ENCODE results near the gene SART1. TPM values are rescaled to one million over a fixed set of nuclear protein-coding genes. Genes with fewer than 3 reads are reported as not detected.
"Not testable (repeated sequence)": the region's sequence is repeated elsewhere in the genome, so short reads cannot be mapped to it uniquely, and the experiment has no call there.

The SART1 gene
- total and polyA plus RNA-seq, 10 donors = 26.6 to 117 (median 61.9) TPM

DNA sequence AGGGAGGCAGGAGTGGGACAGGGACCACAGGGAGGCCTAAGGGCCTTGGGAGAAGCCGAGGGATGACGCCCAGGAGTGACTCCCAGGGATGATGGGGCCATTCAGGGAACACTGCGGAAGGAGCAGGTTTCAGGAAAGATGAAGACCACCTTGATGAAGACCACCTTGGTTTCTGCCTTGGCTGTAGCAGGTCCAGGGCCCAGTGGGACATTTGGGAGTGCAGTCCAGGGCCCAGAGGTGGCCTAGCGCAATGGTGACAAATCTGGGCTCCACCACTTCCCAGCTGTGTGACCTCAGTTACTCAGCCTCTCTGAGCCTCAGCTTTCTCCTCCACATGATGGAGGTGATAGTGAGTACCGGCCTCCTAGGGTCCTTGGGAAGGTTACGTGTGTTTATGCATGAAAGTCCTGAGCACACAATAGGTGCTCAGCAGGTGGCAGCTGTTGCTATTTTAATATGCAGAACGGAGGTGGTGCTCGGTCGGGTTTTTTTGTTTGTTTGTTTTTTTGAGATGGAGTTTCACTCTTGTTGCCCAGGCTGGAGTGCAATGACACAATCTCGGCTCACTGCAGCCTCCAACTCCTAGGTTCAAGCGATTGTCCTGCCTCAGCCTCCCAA lies 15.5 kb upstream of the SART1 start:
- Histone ChIP-seq H3K4me1 (peaks cover 0 to 11% (median 5%) of the 10 kb centered on the region in 6 donors), H3K4me3 (no peak overlapping the region), H3K27me3 (replicated peaks in 1 of 7) (peaks cover 0 to 3% (median 0%) of the 10 kb centered on the region in 7 donors), H3K27ac (no peak overlapping the region), H3K36me3 (no peaks in the 10 kb centered on the region), H3K9me3 (no peaks in the 10 kb centered on the region)
- intact Hi-C loops (cut with DNase I; ENCODE audit: low total_unique reads) = no loop called here
- no peak for DNase-seq
- TF ChIP-seq, protein P1, sequence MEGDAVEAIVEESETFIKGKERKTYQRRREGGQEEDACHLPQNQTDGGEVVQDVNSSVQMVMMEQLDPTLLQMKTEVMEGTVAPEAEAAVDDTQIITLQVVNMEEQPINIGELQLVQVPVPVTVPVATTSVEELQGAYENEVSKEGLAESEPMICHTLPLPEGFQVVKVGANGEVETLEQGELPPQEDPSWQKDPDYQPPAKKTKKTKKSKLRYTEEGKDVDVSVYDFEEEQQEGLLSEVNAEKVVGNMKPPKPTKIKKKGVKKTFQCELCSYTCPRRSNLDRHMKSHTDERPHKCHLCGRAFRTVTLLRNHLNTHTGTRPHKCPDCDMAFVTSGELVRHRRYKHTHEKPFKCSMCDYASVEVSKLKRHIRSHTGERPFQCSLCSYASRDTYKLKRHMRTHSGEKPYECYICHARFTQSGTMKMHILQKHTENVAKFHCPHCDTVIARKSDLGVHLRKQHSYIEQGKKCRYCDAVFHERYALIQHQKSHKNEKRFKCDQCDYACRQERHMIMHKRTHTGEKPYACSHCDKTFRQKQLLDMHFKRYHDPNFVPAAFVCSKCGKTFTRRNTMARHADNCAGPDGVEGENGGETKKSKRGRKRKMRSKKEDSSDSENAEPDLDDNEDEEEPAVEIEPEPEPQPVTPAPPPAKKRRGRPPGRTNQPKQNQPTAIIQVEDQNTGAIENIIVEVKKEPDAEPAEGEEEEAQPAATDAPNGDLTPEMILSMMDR (IDR thresholded peaks at IDR 0.05 in 8 of 11, conservative IDR thresholded peaks at IDR 0.05 in 3 of 11) = no peak
- TF ChIP-seq POLR2AphosphoS5 (IDR thresholded peaks at IDR 0.05) (no peak), POLR2A (IDR thresholded peaks at IDR 0.05) (no peak)
- 85 to 89% (median 88%) methylated on average over 11 of the region's 11 CpGs for WGBS, 5 donors

DNA sequence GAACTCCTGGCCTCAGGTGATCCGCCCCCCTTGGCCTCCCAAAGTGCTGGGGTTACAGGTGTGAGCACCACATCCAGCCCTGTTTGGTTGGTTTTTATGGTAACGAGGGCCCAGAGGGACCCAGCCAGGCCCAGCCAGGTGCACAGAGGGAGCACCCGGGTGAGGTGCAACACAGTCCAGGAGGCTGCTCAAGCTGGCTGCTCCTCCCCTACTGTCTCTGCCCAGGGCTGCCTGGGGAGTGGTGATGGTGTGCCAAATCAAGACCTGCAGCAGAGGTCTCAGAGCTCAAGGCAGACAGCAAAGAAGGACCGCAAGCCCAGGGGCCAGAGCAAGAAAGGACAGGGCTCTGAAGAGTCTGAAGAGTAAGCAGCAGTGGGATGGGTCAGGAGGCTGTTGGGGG lies 14.9 kb upstream of the SART1 start:
- Histone ChIP-seq H3K36me3 (no peaks in the 10 kb centered on the region), H3K4me1 (peaks cover 0 to 5% (median 2%) of the 10 kb centered on the region in 6 donors), H3K9me3 (no peaks in the 10 kb centered on the region), H3K27ac (no peak overlapping the region), H3K27me3 (replicated peaks in 1 of 7) (peaks cover 0 to 3% (median 0%) of the 10 kb centered on the region in 7 donors), H3K4me3 (no peak overlapping the region)
- intact Hi-C loops (cut with DNase I; ENCODE audit: low total_unique reads) = no loop called here
- 78 to 93% (median 89%) methylated on average over 2 to 4 of the region's 4 CpGs for WGBS, 5 donors
- DNase-seq = no peak
- TF ChIP-seq, protein P1 (IDR thresholded peaks at IDR 0.05 in 8 of 11, conservative IDR thresholded peaks at IDR 0.05 in 3 of 11) = no peak

DNA sequence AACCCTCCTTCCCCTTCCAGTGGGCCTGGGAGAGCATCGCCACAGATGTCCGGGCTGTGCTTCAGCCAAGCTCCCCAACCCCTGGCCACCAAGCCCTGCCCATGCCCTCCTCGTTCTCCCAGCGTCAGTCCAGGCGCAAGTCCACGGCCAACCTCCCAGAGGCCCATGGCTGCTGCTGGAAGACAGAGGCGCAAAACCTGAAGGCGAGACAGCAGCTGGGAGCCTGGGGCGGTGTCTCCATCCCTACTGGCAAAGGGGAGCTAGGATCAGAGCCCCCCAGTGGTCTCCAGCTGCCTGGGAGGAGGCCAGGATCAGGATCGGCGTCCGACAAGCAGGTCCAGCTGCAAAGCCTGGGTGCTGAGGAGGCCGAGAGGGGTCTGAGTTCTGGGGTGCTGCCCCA lies 14.4 kb upstream of the SART1 start:
- Histone ChIP-seq H3K4me1 (peaks cover 0 to under 1% (median 0%) of the 10 kb centered on the region in 6 donors), H3K27me3 (replicated peaks in 1 of 7) (peaks cover 0 to 3% (median 0%) of the 10 kb centered on the region in 7 donors), H3K4me3 (no peak overlapping the region), H3K36me3 (no peaks in the 10 kb centered on the region), H3K27ac (no peak overlapping the region), H3K9me3 (no peaks in the 10 kb centered on the region)
- intact Hi-C loops (cut with DNase I; ENCODE audit: low total_unique reads) = no loop called here
- no peak for DNase-seq
- TF ChIP-seq POLR2A (IDR thresholded peaks at IDR 0.05) (no peak), POLR2AphosphoS5 (IDR thresholded peaks at IDR 0.05) (no peak)
- TF ChIP-seq, protein P1 (IDR thresholded peaks at IDR 0.05 in 8 of 11, conservative IDR thresholded peaks at IDR 0.05 in 3 of 11) = no peak
- WGBS, 5 donors = 70 to 84% (median 75%) methylated on average over 10 to 13 of the region's 13 CpGs

DNA sequence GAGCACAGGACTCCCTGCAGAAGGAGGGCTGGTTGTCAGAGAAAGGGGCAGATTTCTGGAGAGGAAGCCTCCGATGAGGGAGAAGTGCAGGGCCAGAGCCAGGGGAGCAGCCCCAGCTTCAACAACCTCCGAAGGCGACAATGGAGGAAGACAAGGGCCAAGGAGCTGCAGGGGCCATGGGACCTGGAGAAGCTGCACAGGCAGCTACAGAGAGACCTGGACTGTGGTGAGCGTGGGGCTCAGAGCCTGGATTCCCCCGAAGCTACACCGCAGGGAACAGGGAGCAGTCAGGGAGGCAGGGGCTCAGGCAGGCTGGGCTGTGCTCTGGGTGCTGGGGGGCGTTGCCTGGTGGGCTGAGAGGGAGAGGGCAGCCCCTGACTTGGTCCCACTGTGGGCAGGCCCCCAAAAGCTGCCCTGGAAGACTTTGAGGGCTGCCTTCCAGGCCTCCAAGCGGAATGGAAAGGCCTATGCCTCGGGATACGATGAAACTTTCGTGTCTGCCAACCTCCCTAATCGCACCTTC lies 13.9 kb upstream of the SART1 start:
- H3K4me3 ChIP-seq = no peak overlapping the region
- H3K27ac ChIP-seq = no peak overlapping the region
- peaks cover 0 to 3% (median 0%) of the 10 kb centered on the region in 7 donors for H3K27me3 ChIP-seq (replicated peaks in 1 of 7)
- intact Hi-C loops (cut with DNase I; ENCODE audit: low total_unique reads) = no loop called here
- 80 to 95% (median 86%) methylated on average over 12 of the region's 12 CpGs for WGBS, 5 donors
- H3K9me3 ChIP-seq = no peaks in the 10 kb centered on the region
- TF ChIP-seq POLR2A (IDR thresholded peaks at IDR 0.05) = no peak
- TF ChIP-seq, protein P1 (IDR thresholded peaks at IDR 0.05 in 8 of 11, conservative IDR thresholded peaks at IDR 0.05 in 3 of 11) = no peak
- no peak for TF ChIP-seq POLR2AphosphoS5 (IDR thresholded peaks at IDR 0.05)
- DNase-seq = no peak
- H3K36me3 ChIP-seq = no peaks in the 10 kb centered on the region
- no peaks in the 10 kb centered on the region for H3K4me1 ChIP-seq

DNA sequence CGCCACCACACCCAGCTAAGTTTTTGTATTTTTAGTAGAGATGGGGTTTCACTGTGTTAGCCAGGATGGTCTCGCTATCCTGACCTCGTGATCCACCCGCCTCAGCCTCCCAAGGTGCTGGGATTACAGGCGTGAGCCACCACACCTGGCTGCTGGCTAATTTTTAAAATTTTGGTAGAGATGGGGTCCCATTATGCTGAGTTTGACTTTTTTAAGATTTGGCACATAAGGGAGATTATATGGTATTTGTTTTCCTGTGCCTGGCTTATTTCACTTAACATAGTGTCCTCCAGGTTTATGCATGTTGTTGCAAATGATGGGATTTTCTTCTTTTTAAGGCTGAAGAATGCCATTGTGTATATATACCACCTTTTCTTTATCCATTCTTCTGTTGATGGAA lies 10.8 kb upstream of the SART1 start:
- H3K4me1 ChIP-seq; H3K9me3 ChIP-seq; H3K27me3 ChIP-seq (replicated peaks in 1 of 7); intact Hi-C loops (cut with DNase I; ENCODE audit: low total_unique reads); H3K27ac ChIP-seq; H3K4me3 ChIP-seq; H3K36me3 ChIP-seq; DNase-seq: not testable (repeated sequence)
- 92 to 96% (median 95%) methylated on average over 5 of the region's 5 CpGs for WGBS, 5 donors

DNA sequence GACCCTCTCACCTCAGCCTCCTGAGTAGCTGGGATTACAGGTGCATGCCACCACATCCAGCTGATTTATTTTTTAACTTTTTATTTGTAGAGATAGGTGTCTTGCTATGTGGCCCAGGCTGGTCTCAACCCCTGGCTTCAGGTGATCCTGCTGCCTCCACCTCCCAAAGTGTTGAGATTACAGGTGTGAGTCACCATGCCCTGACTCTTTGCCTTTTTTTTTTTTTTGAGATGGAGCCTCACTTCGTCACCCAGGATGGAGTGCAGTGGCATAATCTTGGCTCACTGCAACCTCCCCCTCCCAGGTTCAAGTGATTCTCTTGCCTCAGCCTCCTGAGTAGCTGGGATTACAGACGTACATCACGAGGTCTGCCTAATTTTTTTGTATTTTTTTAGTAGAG lies 9.9 kb upstream of the SART1 start:
- H3K4me3 ChIP-seq; H3K27me3 ChIP-seq (replicated peaks in 1 of 7); H3K36me3 ChIP-seq; intact Hi-C loops (cut with DNase I; ENCODE audit: low total_unique reads); H3K27ac ChIP-seq; H3K9me3 ChIP-seq; H3K4me1 ChIP-seq; DNase-seq: not testable (repeated sequence)
- WGBS, 5 donors = 53 to 82% (median 70%) methylated on average over 3 of the region's 3 CpGs

Measured in spleen (tissue), 11 donors.